ENCODE data around the gene BRPF1. TPM values are rescaled to one million over a fixed set of nuclear protein-coding genes. Genes with fewer than 3 reads are reported as not detected.

Gene BRPF1
- total and polyA plus RNA-seq, 4 donors = 8.3 to 26.4 (median 16.0) TPM

- ATAC-seq (ENCODE audit: insufficient read depth, low FRiP score) (peak; percentile 43), DNase-seq (peak; percentile 36 to 55 (median 53))
- 2% methylated on average over 61 to 62 of the region's 62 CpGs for WGBS, 2 donors
- H3K9ac ChIP-seq (ENCODE audit: insufficient read depth in 1 of 2, low read length in 2 of 2) = no peak overlapping the region
- H3K27me3 ChIP-seq (ENCODE audit: control insufficient read depth in 3 of 3, insufficient read depth in 3 of 3, low read length in 2 of 3) = peaks cover 0 to 17% (median 4%) of the 10 kb centered on the region in 3 donors
- H3K36me3 ChIP-seq (ENCODE audit: control insufficient read depth in 4 of 4, insufficient read depth in 4 of 4, low read length in 4 of 4) = peaks cover 0 to 23% (median 7%) of the 10 kb centered on the region in 4 donors
- peak overlapping the region; percentile 13 for H3K4me3 ChIP-seq
- H3K4me1 ChIP-seq (ENCODE audit: control insufficient read depth in 5 of 5, insufficient read depth in 5 of 5, low read length in 5 of 5) = peaks cover 0 to 16% (median 0%) of the 10 kb centered on the region in 5 donors
- peaks cover 0 to 3% (median 0%) of the 10 kb centered on the region in 4 donors for H3K9me3 ChIP-seq (ENCODE audit: control insufficient read depth in 4 of 4, insufficient read depth in 3 of 4, low read length in 3 of 4)
- no peak overlapping the region for H3K27ac ChIP-seq (ENCODE audit: low read depth in 1 of 2, low read length in 1 of 2)
- TF ChIP-seq CTCF (IDR thresholded peaks at IDR 0.05; ENCODE audit: control extremely low read depth, extremely low read depth) = no peak
Measured at GRCh38 chr3:9704347-9705322, 26.9 kb upstream of the BRPF1 start.

GRCh38 chr3:9710174-9710739 is 21.3 kb upstream of the BRPF1 start:
- peaks cover 0 to 7% (median 0%) of the 10 kb centered on the region in 3 donors for H3K27me3 ChIP-seq (ENCODE audit: control insufficient read depth in 3 of 3, insufficient read depth in 3 of 3, low read length in 2 of 3)
- H3K4me1 ChIP-seq (ENCODE audit: control insufficient read depth in 5 of 5, insufficient read depth in 5 of 5, low read length in 5 of 5) = no peaks in the 10 kb centered on the region
- H3K9ac ChIP-seq (ENCODE audit: insufficient read depth in 1 of 2, low read length in 2 of 2) = no peak overlapping the region
- no peak for DNase-seq
- 81 to 87% methylated on average over 3 of the region's 3 CpGs for WGBS, 2 donors
- ATAC-seq (ENCODE audit: insufficient read depth, low FRiP score) = no peak
- H3K36me3 ChIP-seq (ENCODE audit: control insufficient read depth in 4 of 4, insufficient read depth in 4 of 4, low read length in 4 of 4) = no peaks in the 10 kb centered on the region
- H3K4me3 ChIP-seq = no peak overlapping the region
- no peak overlapping the region for H3K27ac ChIP-seq (ENCODE audit: low read depth in 1 of 2, low read length in 1 of 2)
- no peak for TF ChIP-seq CTCF (IDR thresholded peaks at IDR 0.05; ENCODE audit: control extremely low read depth, extremely low read depth)
- peaks cover 0 to 3% (median 0%) of the 10 kb centered on the region in 4 donors for H3K9me3 ChIP-seq (ENCODE audit: control insufficient read depth in 4 of 4, insufficient read depth in 3 of 4, low read length in 3 of 4)

- no peak for DNase-seq
- no peak for TF ChIP-seq CTCF (IDR thresholded peaks at IDR 0.05; ENCODE audit: control extremely low read depth, extremely low read depth)
- WGBS, 2 donors = 89 to 98% methylated on average over 2 of the region's 2 CpGs
Measured at GRCh38 chr3:9712415-9712814, 19.1 kb upstream of the BRPF1 start.

More at GRCh38 chr3:9712415-9712814, 19.1 kb upstream of the BRPF1 start:
- Histone ChIP-seq H3K4me3 (no peak overlapping the region), H3K9me3 (ENCODE audit: control insufficient read depth in 4 of 4, insufficient read depth in 3 of 4, low read length in 3 of 4) (no peaks in the 10 kb centered on the region), H3K27ac (ENCODE audit: low read depth in 1 of 2, low read length in 1 of 2) (no peak overlapping the region), H3K27me3 (ENCODE audit: control insufficient read depth in 3 of 3, insufficient read depth in 3 of 3, low read length in 2 of 3) (no peaks in the 10 kb centered on the region), H3K36me3 (ENCODE audit: control insufficient read depth in 4 of 4, insufficient read depth in 4 of 4, low read length in 4 of 4) (no peaks in the 10 kb centered on the region), H3K9ac (ENCODE audit: insufficient read depth in 1 of 2, low read length in 2 of 2) (no peak overlapping the region), H3K4me1 (ENCODE audit: control insufficient read depth in 5 of 5, insufficient read depth in 5 of 5, low read length in 5 of 5) (no peaks in the 10 kb centered on the region)
- no peak for ATAC-seq (ENCODE audit: insufficient read depth, low FRiP score)
